ENCODE measurements around the gene CABYR. TPM values are rescaled to one million over a fixed set of nuclear protein-coding genes. Genes with fewer than 3 reads are reported as not detected.

Gene CABYR
- total RNA-seq, 2 donors from 2014 or later: 0.38 to 0.86 TPM

Other genes starting within 250 kb of the CABYR start
- gene TTC39C, start 124.3 kb upstream of the CABYR start, total RNA-seq: 1 to 10 TPM; 7.6 to 8.9 TPM